Stomach smooth muscle (tissue), 2 donors: ENCODE measurements around the gene ALG2.

ENCODE experiments used
- H3K27ac ChIP-seq: one replicate; pipeline ENCODE4 v1.7.0; 2013; ENCODE audit warnings: mild to moderate bottlenecking, low read length, inconsistent platforms
- H3K27me3 ChIP-seq, 2 donors: one replicate each; pipeline ENCODE4 v1.7.0; 2013; ENCODE audit warnings: low read length in 2 of 2; ENCODE audit not compliant: insufficient read depth in 2 of 2, control insufficient read depth in 1 of 2
- H3K36me3 ChIP-seq, 2 donors: one replicate each; pipeline ENCODE4 v1.7.0; 2013; ENCODE audit warnings: low read length in 2 of 2; ENCODE audit not compliant: control insufficient read depth in 2 of 2, insufficient read depth in 2 of 2
- H3K4me1 ChIP-seq: one replicate; pipeline ENCODE4 v1.7.0; 2013; ENCODE audit warnings: low read length; ENCODE audit not compliant: control insufficient read depth, insufficient read depth
- H3K4me3 ChIP-seq, 2 donors: one replicate each; pipeline ENCODE4 v1.7.0; 2013; ENCODE audit warnings: low read length in 2 of 2
- H3K9ac ChIP-seq, 2 donors: one replicate each; pipeline ENCODE4 v1.7.0; 2013; ENCODE audit warnings: low read length in 2 of 2, mild to moderate bottlenecking in 1 of 2
- H3K9me3 ChIP-seq, 2 donors: one replicate each; pipeline ENCODE4 v1.7.0; 2013; ENCODE audit warnings: low read length in 2 of 2; ENCODE audit not compliant: control insufficient read depth in 2 of 2
- donor health status: healthy.
- donor health status: Pancreatic carcinoma.

The ALG2 gene

GRCh38 chr9:99257723-99258389 is 36.1 kb upstream of the ALG2 start:
- Histone ChIP-seq H3K27me3 (no peaks in the 10 kb centered on the region), H3K9me3 (no peaks in the 10 kb centered on the region), H3K9ac (no peak overlapping the region), H3K27ac (no peak overlapping the region), H3K4me3 (no peak overlapping the region), H3K4me1 (peaks cover 9% of the 10 kb centered on the region), H3K36me3 (no peaks in the 10 kb centered on the region)

- Histone ChIP-seq H3K4me1 (peaks cover 9% of the 10 kb centered on the region), H3K27ac (no peak overlapping the region), H3K9me3 (no peaks in the 10 kb centered on the region), H3K36me3 (no peaks in the 10 kb centered on the region), H3K27me3 (no peaks in the 10 kb centered on the region), H3K4me3 (no peak overlapping the region), H3K9ac (no peak overlapping the region)
Measured at GRCh38 chr9:99255651-99256050, 33.9 kb upstream of the ALG2 start.

GRCh38 chr9:99253772-99254431 is 32.2 kb upstream of the ALG2 start:
- Histone ChIP-seq H3K27me3 (no peaks in the 10 kb centered on the region), H3K36me3 (no peaks in the 10 kb centered on the region), H3K9me3 (no peaks in the 10 kb centered on the region), H3K4me1 (no peaks in the 10 kb centered on the region), H3K27ac (no peak overlapping the region), H3K4me3 (no peak overlapping the region), H3K9ac (no peak overlapping the region)

DNA sequence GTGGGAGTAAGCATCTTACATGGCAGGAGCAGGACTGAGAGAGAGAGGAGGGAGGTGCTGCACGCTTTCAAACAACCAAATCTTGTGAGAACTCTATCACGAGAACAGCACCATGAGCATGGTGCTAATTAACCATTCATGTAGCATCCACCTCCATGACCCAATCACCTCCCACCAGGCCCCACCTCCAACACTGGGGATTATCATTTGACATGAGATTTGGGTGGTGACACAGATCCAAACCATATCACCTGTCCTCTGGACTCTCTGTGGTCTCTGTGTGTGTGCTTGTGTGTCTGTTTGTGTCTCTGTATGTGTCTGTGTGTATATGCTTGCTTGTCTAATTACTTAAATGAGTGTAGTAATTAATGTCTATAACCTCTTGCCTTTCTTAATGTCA is 31.4 kb upstream of the ALG2 start:
- Histone ChIP-seq H3K9ac (no peak overlapping the region), H3K27ac (no peak overlapping the region), H3K9me3 (no peaks in the 10 kb centered on the region), H3K4me1 (no peaks in the 10 kb centered on the region), H3K36me3 (no peaks in the 10 kb centered on the region), H3K27me3 (no peaks in the 10 kb centered on the region), H3K4me3 (no peak overlapping the region)

DNA sequence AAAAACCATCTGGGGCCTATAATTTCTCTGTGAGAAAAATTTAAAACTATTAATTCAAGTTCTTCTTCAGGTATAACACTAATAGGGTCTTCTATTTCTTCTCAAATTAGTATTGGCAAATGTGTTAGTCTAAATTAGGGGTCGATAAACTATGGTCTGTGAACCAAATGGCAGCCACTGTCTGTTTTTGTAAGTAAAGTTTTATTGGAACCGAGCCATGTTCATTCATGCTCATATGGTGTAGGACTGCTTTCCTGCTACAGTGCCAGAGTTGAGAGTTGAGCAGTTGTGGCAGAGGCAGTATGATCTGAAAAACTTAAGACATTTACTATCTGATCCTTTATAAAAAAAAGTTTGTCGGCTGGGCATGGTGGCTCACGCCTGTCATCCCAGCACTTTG is 29.4 kb upstream of the ALG2 start:
- no peak overlapping the region for H3K9ac ChIP-seq
- no peak overlapping the region for H3K4me3 ChIP-seq
- H3K27me3 ChIP-seq: no peaks in the 10 kb centered on the region
- no peaks in the 10 kb centered on the region for H3K36me3 ChIP-seq
- H3K4me1 ChIP-seq: no peaks in the 10 kb centered on the region
- H3K27ac ChIP-seq: no peak overlapping the region
- H3K9me3 ChIP-seq: no peaks in the 10 kb centered on the region

DNA sequence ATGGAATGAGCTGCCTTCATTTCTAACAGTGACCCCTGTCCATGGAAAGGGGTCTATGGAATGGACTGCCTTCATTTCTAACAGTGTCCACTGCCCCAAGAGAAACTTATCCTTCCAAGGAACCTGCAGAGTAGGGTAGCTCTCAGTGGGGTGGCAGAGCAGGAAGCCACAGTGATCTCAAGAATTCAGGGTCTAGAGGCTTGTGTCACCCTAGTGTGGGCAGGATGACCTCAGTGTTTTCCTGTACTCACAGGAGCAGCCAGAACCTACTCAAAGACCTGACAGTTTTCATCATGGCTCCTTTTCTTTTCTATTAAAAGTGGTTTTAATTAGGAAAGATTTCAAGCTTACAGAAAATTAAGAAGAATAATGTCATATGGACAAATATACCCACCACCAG is 27.9 kb upstream of the ALG2 start:
- Histone ChIP-seq H3K27ac (no peak overlapping the region), H3K9me3 (no peaks in the 10 kb centered on the region), H3K9ac (no peak overlapping the region), H3K27me3 (no peaks in the 10 kb centered on the region), H3K4me1 (no peaks in the 10 kb centered on the region), H3K4me3 (no peak overlapping the region), H3K36me3 (no peaks in the 10 kb centered on the region)

DNA sequence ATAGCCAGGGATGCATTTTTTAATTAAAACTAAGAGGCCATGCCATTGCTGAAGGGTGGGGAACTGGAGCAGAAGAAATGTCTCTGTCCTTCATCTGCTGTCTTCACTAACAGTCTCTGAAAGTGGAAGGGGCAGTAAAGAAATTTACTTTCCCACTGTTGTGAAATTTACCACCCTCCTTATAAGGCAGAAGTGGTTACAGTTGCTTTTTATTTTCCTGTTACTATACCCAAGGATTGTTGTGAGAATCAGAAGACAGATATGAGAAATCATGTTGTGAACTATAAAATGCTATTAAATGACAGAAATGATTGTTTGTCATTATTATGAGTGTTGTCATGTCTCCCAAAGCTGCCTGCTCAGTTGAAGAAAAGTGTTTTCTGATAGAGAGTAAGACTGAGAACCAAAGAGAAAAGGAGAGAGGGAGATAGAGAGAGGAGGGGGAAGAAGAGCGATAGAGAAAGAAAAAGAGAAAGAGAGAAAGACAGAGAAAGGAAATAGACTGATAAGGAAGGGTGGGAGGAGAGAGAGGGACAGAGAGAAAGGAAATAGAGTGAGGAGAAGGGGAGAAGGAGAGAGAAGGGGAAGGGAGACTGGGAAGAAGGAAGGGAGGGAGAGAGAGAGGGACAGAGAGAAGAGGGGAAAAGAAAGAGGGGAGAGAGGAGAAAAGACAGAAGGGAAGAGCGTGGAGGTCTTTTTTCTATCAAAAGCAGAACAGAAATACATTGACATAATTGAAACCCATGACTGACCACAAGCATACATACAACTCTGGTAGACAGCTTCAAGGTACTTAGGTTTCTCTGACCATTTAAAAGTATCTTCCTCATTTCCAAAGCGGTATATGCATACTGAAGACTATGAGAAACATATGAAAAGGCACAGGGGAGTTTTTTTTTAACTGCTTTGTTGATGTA is 22.9 kb upstream of the ALG2 start:
- peaks cover 2 to 5% of the 10 kb centered on the region in 2 donors for H3K36me3 ChIP-seq
- no peak overlapping the region for H3K4me3 ChIP-seq
- no peak overlapping the region for H3K27ac ChIP-seq
- H3K4me1 ChIP-seq: no peaks in the 10 kb centered on the region
- no peaks in the 10 kb centered on the region for H3K27me3 ChIP-seq
- H3K9ac ChIP-seq: no peak overlapping the region
- H3K9me3 ChIP-seq: no peaks in the 10 kb centered on the region

GRCh38 chr9:99241106-99241505 is 19.4 kb upstream of the ALG2 start:
- no peak overlapping the region for H3K4me3 ChIP-seq
- H3K36me3 ChIP-seq: peaks cover 4 to 12% of the 10 kb centered on the region in 2 donors
- no peaks in the 10 kb centered on the region for H3K27me3 ChIP-seq
- no peaks in the 10 kb centered on the region for H3K9me3 ChIP-seq
- no peak overlapping the region for H3K9ac ChIP-seq
- H3K27ac ChIP-seq: no peak overlapping the region
- no peaks in the 10 kb centered on the region for H3K4me1 ChIP-seq

DNA sequence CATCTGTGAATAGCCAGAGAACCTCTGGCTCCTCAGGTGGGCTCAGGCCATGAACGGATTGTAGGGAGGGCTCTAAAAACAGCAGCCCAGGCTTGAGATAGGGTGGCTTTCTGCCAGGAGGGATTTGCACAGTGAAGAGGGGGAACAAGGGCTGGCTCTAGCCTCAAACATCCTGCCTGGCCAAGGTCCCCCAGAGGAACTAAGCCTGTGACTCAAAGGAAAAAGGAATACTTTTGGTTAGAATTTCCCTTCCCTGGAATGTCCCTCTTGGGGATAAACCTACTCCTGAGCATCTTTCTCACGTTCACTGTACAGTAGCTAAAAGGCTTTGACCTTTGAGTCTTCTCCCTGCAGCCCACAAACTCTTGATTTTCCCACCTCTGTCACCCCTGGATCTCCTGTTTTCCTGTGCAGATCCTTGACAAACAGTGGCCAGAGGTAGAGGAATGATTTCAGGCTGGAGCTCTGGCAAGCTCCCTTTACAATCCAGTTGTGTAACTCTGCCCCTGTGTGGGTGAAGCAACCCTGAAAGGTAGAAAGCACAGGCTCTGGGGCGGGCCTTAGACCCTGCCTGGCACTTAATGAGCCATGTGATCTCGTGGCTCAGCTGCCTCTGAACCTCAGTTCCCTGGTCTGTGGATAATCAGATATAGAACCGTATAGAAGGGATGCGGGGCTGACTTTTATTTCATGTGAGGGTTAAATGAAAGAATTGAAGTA is 17.8 kb upstream of the ALG2 start:
- peaks cover 4 to 12% of the 10 kb centered on the region in 2 donors for H3K36me3 ChIP-seq
- peaks cover under 1% of the 10 kb centered on the region for H3K4me1 ChIP-seq
- no peak overlapping the region for H3K4me3 ChIP-seq
- H3K9me3 ChIP-seq: no peaks in the 10 kb centered on the region
- H3K27ac ChIP-seq: no peak overlapping the region
- H3K27me3 ChIP-seq: no peaks in the 10 kb centered on the region
- no peak overlapping the region for H3K9ac ChIP-seq

DNA sequence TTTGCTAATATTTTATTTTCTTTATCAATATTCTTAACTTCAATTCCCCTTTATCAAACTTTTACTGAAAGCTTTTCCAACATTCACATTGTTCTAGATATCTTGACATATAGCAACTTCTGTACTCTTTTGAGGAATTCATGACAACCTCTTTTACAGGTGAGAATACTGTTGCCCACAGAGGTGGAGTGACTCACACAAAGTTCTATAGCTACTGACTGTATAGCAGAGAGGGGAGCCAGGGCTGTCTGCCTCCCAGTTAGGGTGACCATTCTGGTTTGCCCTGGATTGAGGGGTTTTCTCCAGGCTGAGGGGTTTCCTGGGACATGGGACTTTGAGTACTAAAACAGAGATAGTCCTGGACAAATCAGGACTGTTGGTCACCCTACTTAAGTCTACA is 16.6 kb upstream of the ALG2 start:
- peaks cover 4 to 13% of the 10 kb centered on the region in 2 donors for H3K36me3 ChIP-seq
- H3K4me1 ChIP-seq: peaks cover 4% of the 10 kb centered on the region
- no peak overlapping the region for H3K27ac ChIP-seq
- H3K27me3 ChIP-seq: no peaks in the 10 kb centered on the region
- H3K4me3 ChIP-seq: no peak overlapping the region
- H3K9ac ChIP-seq: no peak overlapping the region
- no peaks in the 10 kb centered on the region for H3K9me3 ChIP-seq
